GM21723 (cell line): ENCODE results near the gene CYP2A6.

Experiments used
- ATAC-seq: cut with Tn5 transposase; IDR thresholded peaks from one replicate; pipeline ENCODE4 v1.9.1; 2021; ENCODE audit warnings: mild to moderate bottlenecking, moderate library complexity; ENCODE audit not compliant: unreplicated experiment

CYP2A6 gene

GRCh38 chr19:40803857-40804782, 46.1 kb downstream of the CYP2A6 start:
- no peak for ATAC-seq

- ATAC-seq = no peak
Observed at GRCh38 chr19:40803170-40803856, 46.9 kb downstream of the CYP2A6 start.

GRCh38 chr19:40802300-40803169, 47.7 kb downstream of the CYP2A6 start:
- ATAC-seq = no peak

- ATAC-seq = no peak
Observed at GRCh38 chr19:40801426-40802299, 48.6 kb downstream of the CYP2A6 start.

GRCh38 chr19:40800997-40801377, 49.3 kb downstream of the CYP2A6 start:
- ATAC-seq = no peak

GRCh38 chr19:40800339-40800996, 49.8 kb downstream of the CYP2A6 start:
- no peak for ATAC-seq

- ATAC-seq = no peak
Observed at GRCh38 chr19:40799558-40800338, 50.5 kb downstream of the CYP2A6 start.

- ATAC-seq = peak; percentile 69
Observed at GRCh38 chr19:40798683-40799557, 51.3 kb downstream of the CYP2A6 start, which contains the start of gene EGLN2. TSS of gene EGLN2 (plus strand) at chr19:40799191. CDS start at chr19:40800573, 1,382 bp downstream.

GRCh38 chr19:40797963-40798682, 52.1 kb downstream of the CYP2A6 start:
- peak; percentile 35 for ATAC-seq

GRCh38 chr19:40797166-40797962, 52.9 kb downstream of the CYP2A6 start:
- ATAC-seq = no peak
